Measurements from ENCODE around the gene NAA35.
A peak's percentile ranks its signal among the peaks of the same experiment; 100 is the strongest.

Gene NAA35

GRCh38 chr9:85940832-85941621 lies at the start of gene NAA35:
Gene NAA35 (plus strand): TSS chr9:85941146. CDS start chr9:85942160, 1,014 bp downstream.
- TF ChIP-seq, protein P1, sequence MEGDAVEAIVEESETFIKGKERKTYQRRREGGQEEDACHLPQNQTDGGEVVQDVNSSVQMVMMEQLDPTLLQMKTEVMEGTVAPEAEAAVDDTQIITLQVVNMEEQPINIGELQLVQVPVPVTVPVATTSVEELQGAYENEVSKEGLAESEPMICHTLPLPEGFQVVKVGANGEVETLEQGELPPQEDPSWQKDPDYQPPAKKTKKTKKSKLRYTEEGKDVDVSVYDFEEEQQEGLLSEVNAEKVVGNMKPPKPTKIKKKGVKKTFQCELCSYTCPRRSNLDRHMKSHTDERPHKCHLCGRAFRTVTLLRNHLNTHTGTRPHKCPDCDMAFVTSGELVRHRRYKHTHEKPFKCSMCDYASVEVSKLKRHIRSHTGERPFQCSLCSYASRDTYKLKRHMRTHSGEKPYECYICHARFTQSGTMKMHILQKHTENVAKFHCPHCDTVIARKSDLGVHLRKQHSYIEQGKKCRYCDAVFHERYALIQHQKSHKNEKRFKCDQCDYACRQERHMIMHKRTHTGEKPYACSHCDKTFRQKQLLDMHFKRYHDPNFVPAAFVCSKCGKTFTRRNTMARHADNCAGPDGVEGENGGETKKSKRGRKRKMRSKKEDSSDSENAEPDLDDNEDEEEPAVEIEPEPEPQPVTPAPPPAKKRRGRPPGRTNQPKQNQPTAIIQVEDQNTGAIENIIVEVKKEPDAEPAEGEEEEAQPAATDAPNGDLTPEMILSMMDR (IDR thresholded peaks at IDR 0.05; ENCODE audit: low read depth, low read length, missing control alignments), result no peak
- peak; percentile 93 for DNase-seq (ENCODE audit: extremely low read depth, low read depth)
- H3K4me3 ChIP-seq (replicated peaks; ENCODE audit: low read depth, low read length), result peak within 1 kb of the TSS; percentile 93

DNA sequence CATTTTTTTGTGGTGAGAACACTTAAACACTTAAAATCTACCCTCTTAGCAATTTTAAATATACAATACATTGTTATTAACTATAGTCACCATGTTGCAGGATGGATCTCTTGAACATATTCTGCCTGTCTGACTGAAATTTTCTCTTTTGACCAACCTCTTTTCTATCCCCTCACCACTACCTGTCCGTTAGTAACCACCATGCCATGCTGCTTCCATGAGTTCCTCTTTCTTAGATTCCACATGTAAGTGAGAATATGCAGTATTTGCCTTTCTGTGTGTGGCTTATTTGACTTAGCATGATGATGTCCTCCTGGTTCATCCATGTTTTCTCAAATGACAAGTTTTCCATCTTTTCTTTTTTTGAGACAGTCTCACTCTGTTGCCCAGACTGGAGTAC lies 48.5 kb upstream of the NAA35 start:
- DNase-seq (ENCODE audit: extremely low read depth, low read depth), result no peak
- TF ChIP-seq, protein P1 (IDR thresholded peaks at IDR 0.05; ENCODE audit: low read depth, low read length, missing control alignments), result no peak

DNA sequence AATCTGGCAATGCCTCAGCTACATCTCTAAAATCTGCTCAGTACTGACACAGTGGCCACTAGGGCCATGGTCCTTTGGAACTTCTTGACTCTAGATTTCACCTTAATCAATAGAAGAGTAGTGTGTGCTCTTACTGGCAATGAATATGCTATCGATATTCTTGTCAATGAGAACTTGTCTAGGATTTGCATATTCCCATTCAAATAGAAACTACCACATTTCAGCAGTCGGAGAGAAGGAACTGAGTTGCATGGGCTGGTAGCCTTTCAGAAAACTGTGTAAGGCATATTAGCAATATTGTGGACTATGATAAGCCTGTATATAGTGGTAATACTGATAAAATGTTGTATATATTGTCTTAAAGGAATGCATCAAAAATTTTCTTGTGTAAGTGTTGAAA lies 45.3 kb upstream of the NAA35 start:
- H3K4me3 ChIP-seq (replicated peaks; ENCODE audit: low read depth, low read length), result no peak overlapping the region

More for the DNA sequence above, 48.5 kb upstream of the NAA35 start:
- no peak overlapping the region for H3K4me3 ChIP-seq (replicated peaks; ENCODE audit: low read depth, low read length)

GRCh38 chr9:85897848-85898247 lies 43.1 kb upstream of the NAA35 start:
- no peak for DNase-seq (ENCODE audit: extremely low read depth, low read depth)
- no peak overlapping the region for H3K4me3 ChIP-seq (replicated peaks; ENCODE audit: low read depth, low read length)
- TF ChIP-seq, protein P1 (IDR thresholded peaks at IDR 0.05; ENCODE audit: low read depth, low read length, missing control alignments), result no peak

More for the DNA sequence above, 45.3 kb upstream of the NAA35 start:
- TF ChIP-seq, protein P1 (IDR thresholded peaks at IDR 0.05; ENCODE audit: low read depth, low read length, missing control alignments), result no peak
- DNase-seq (ENCODE audit: extremely low read depth, low read depth), result no peak

DNA sequence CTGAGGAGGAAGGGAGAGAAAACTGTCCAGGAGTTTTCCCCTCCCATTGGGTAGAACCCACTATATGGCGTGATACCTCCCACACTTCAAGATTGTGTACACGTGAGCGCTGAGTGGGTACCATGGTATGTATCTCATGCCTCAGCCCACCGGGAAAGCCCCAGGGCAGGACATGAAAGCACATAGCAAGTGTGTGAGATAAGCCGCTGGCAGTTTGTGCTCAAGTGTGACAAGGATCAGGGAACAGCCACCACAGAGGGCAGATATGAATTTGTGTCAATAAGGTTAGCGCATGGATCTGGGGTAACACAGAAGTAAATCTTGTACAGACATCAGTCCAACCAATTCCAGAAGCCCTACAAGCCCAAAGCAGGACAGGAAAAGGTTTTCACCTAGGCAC lies 42.6 kb upstream of the NAA35 start:
- DNase-seq (ENCODE audit: extremely low read depth, low read depth), result no peak
- H3K4me3 ChIP-seq (replicated peaks; ENCODE audit: low read depth, low read length), result no peak overlapping the region
- TF ChIP-seq, protein P1 (IDR thresholded peaks at IDR 0.05; ENCODE audit: low read depth, low read length, missing control alignments), result no peak

DNA sequence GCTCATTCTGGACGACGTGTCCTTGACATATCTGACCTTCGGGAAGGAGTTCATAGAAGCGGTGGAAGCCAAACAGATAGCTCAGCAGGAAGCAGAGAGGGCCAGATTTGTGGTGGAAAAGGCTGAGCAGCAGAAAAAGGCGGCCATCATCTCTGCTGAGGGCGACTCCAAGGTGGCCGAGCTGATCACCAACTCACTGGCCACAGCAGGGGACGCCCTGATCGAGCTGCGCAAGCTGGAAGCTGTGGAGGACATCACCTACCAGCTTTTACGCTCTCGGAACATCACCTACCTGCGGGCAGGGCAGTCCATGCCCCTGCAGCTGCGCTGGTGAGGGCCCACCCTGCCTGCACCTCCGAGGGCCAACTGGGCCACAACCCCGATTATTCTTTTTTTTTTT lies 41.6 kb upstream of the NAA35 start:
- no peak overlapping the region for H3K4me3 ChIP-seq (replicated peaks; ENCODE audit: low read depth, low read length)
- no peak for DNase-seq (ENCODE audit: extremely low read depth, low read depth)
- TF ChIP-seq, protein P1 (IDR thresholded peaks at IDR 0.05; ENCODE audit: low read depth, low read length, missing control alignments), result no peak
